ENCODE data around the gene ANO9.

ANO9 gene

GRCh38 chr11:369336-370018 is 72.3 kb downstream of the ANO9 start, which contains the start of gene B4GALNT4:
Gene B4GALNT4, plus strand, starts transcription at chr11:369499. Its CDS starts 305 bp downstream, at chr11:369804.
- no peak for TF ChIP-seq CTCF (conservative IDR thresholded peaks at IDR 0.05; ENCODE audit: low read depth, low read length)
- no peak for DNase-seq (ENCODE audit: low read depth)
- no peak within 1 kb of the TSS for H3K4me3 ChIP-seq (ENCODE audit: low read depth, low read length)

- no peak overlapping the region for H3K4me3 ChIP-seq (ENCODE audit: low read depth, low read length)
- no peak for TF ChIP-seq CTCF (conservative IDR thresholded peaks at IDR 0.05; ENCODE audit: low read depth, low read length)
- peak; percentile 25 for DNase-seq (ENCODE audit: low read depth)
Measured at GRCh38 chr11:368414-369335, 73.1 kb downstream of the ANO9 start.

GRCh38 chr11:367956-368413 is 73.8 kb downstream of the ANO9 start:
- no peak for TF ChIP-seq CTCF (conservative IDR thresholded peaks at IDR 0.05; ENCODE audit: low read depth, low read length)
- no peak for DNase-seq (ENCODE audit: low read depth)
- H3K4me3 ChIP-seq (ENCODE audit: low read depth, low read length), result no peak overlapping the region

Measured in choroid plexus epithelial cell (primary cell).